Measurements from ENCODE around the gene ADAMTSL3. TPM values are rescaled to one million over a fixed set of nuclear protein-coding genes. Genes with fewer than 3 reads are reported as not detected.

ADAMTSL3 gene
- total and polyA plus RNA-seq, 4 donors: 0.85 to 58.2 (median 7.9) TPM

GRCh38 chr15:83682476-83683088 is 28.7 kb downstream of the ADAMTSL3 start:
- DNase-seq (peak; percentile 38 to 89 (median 80)), ATAC-seq (ENCODE audit: insufficient read depth, low FRiP score) (no peak)
- Histone ChIP-seq H3K27ac (ENCODE audit: low read depth in 1 of 2, low read length in 1 of 2) (no peak overlapping the region), H3K4me1 (ENCODE audit: control insufficient read depth in 5 of 5, insufficient read depth in 5 of 5, low read length in 5 of 5) (peaks cover 0 to 18% (median 5%) of the 10 kb centered on the region in 5 donors), H3K27me3 (ENCODE audit: control insufficient read depth in 3 of 3, insufficient read depth in 3 of 3, low read length in 2 of 3) (no peaks in the 10 kb centered on the region), H3K9me3 (ENCODE audit: control insufficient read depth in 4 of 4, insufficient read depth in 3 of 4, low read length in 3 of 4) (peaks cover 0 to 2% (median under 1%) of the 10 kb centered on the region in 4 donors), H3K36me3 (ENCODE audit: control insufficient read depth in 4 of 4, insufficient read depth in 4 of 4, low read length in 4 of 4) (no peaks in the 10 kb centered on the region), H3K4me3 (no peak overlapping the region), H3K9ac (ENCODE audit: insufficient read depth in 1 of 2, low read length in 2 of 2) (no peak overlapping the region)
- 49 to 57% methylated on average over 3 of the region's 3 CpGs for WGBS, 2 donors
- TF ChIP-seq CTCF (IDR thresholded peaks at IDR 0.05; ENCODE audit: control extremely low read depth, extremely low read depth): no peak

- H3K36me3 ChIP-seq (ENCODE audit: control insufficient read depth in 4 of 4, insufficient read depth in 4 of 4, low read length in 4 of 4): no peaks in the 10 kb centered on the region
- no peaks in the 10 kb centered on the region for H3K9me3 ChIP-seq (ENCODE audit: control insufficient read depth in 4 of 4, insufficient read depth in 3 of 4, low read length in 3 of 4)
- DNase-seq: no peak
- H3K4me1 ChIP-seq (ENCODE audit: control insufficient read depth in 5 of 5, insufficient read depth in 5 of 5, low read length in 5 of 5): peaks cover 0 to 36% (median 5%) of the 10 kb centered on the region in 5 donors
- no peak overlapping the region for H3K9ac ChIP-seq (ENCODE audit: insufficient read depth in 1 of 2, low read length in 2 of 2)
- ATAC-seq (ENCODE audit: insufficient read depth, low FRiP score): no peak
- no peak overlapping the region for H3K4me3 ChIP-seq
- WGBS, 2 donors: 57 to 75% methylated on average over 9 of the region's 9 CpGs
- no peaks in the 10 kb centered on the region for H3K27me3 ChIP-seq (ENCODE audit: control insufficient read depth in 3 of 3, insufficient read depth in 3 of 3, low read length in 2 of 3)
- no peak for TF ChIP-seq CTCF (IDR thresholded peaks at IDR 0.05; ENCODE audit: control extremely low read depth, extremely low read depth)
- H3K27ac ChIP-seq (ENCODE audit: low read depth in 1 of 2, low read length in 1 of 2): no peak overlapping the region
Observed at GRCh38 chr15:83685916-83686332, 32.0 kb downstream of the ADAMTSL3 start.

GRCh38 chr15:83688201-83688600 is 34.3 kb downstream of the ADAMTSL3 start:
- DNase-seq (peak in 2 of 3 donors; percentile 68 to 76), ATAC-seq (ENCODE audit: insufficient read depth, low FRiP score) (no peak)
- 81 to 85% methylated on average over 4 of the region's 4 CpGs for WGBS, 2 donors

More at GRCh38 chr15:83688201-83688600, 34.3 kb downstream of the ADAMTSL3 start:
- TF ChIP-seq CTCF (IDR thresholded peaks at IDR 0.05; ENCODE audit: control extremely low read depth, extremely low read depth): no peak
- no peaks in the 10 kb centered on the region for H3K36me3 ChIP-seq (ENCODE audit: control insufficient read depth in 4 of 4, insufficient read depth in 4 of 4, low read length in 4 of 4)
- H3K9me3 ChIP-seq (ENCODE audit: control insufficient read depth in 4 of 4, insufficient read depth in 3 of 4, low read length in 3 of 4): no peaks in the 10 kb centered on the region
- H3K4me3 ChIP-seq: no peak overlapping the region
- H3K27ac ChIP-seq (ENCODE audit: low read depth in 1 of 2, low read length in 1 of 2): no peak overlapping the region
- no peaks in the 10 kb centered on the region for H3K27me3 ChIP-seq (ENCODE audit: control insufficient read depth in 3 of 3, insufficient read depth in 3 of 3, low read length in 2 of 3)
- H3K4me1 ChIP-seq (ENCODE audit: control insufficient read depth in 5 of 5, insufficient read depth in 5 of 5, low read length in 5 of 5): peaks cover 0 to 43% (median 5%) of the 10 kb centered on the region in 5 donors
- H3K9ac ChIP-seq (ENCODE audit: insufficient read depth in 1 of 2, low read length in 2 of 2): no peak overlapping the region

Measured in lung (tissue), 12 donors.